GM12878 (cell line): Measurements from ENCODE around the gene PIP5KL1. TPM values are rescaled to one million over a fixed set of nuclear protein-coding genes. Genes with fewer than 3 reads are reported as not detected.

Experiments
- ATAC-seq: fragments of 200-7000 bp; cut with Tn5 transposase; 3 replicates; pipeline ENCODE4 v1.9.1; 2020; ENCODE audit warnings: mild to moderate bottlenecking, moderate library complexity
- BruUV-seq: library from RNA; stranded (reverse); fragments of 400-500 nt; replicated peaks from 2 replicates; lab custom pipeline; 2021; lab: Mats Ljungman, UMichigan
- CTCF ChIA-PET: fragments of 300-600 bp; sonication (Branson Sonifier 250); formaldehyde crosslinking; extraction: SDS; loops from one replicate; lab custom pipeline; 2021; ENCODE audit warnings: inconsistent platforms; lab: Yijun Ruan, JAX
- POLR2A ChIA-PET: fragments of 350-600 bp; formaldehyde crosslinking; extraction: SDS; loops from one replicate; lab custom pipeline; 2021; ENCODE audit warnings: inconsistent platforms; lab: Charles Lee
- RAD21 ChIA-PET: fragments of 300-600 bp; sonication (Branson Sonifier 250); formaldehyde crosslinking; loops from one replicate; lab custom pipeline; 2023; ENCODE audit warnings: antibody characterized with exemption; ENCODE audit not compliant: unreplicated experiment; lab: Charles Lee
- SMC1A ChIA-PET: fragments of 300-600 bp; sonication (Branson Sonifier 250); formaldehyde crosslinking; loops from one replicate; lab custom pipeline; 2023; ENCODE audit not compliant: unreplicated experiment, uncharacterized antibody; lab: Charles Lee
- DNase-seq: peaks from one replicate; pipeline ENCODE4 v3.0.0-alpha.2; 2011; ENCODE audit warnings: low read depth, low spot score
- FAIRE-seq: peaks from 3 replicates; lab custom pipeline; 2011; peaks lifted over from hg19 to GRCh38; lab: Jason Lieb, UNC
- H2AFZ ChIP-seq: 2 replicates; pipeline ENCODE4 v1.6.0; 2011; ENCODE audit warnings: low read depth, low read length, control low read depth; ENCODE audit not compliant: control insufficient read depth
- H3K27ac ChIP-seq: 2 replicates; pipeline ENCODE4 v1.5.1; 2011; ENCODE audit warnings: control low read depth; ENCODE audit not compliant: control insufficient read depth, insufficient read depth
- H3K27me3 ChIP-seq, 2 experiments: replicated peaks in 1 of 2; 2 replicates each; pipeline versions ENCODE4 v1.6.0 to v1.6.1; 2011; ENCODE audit warnings: low read length in 1 of 2; ENCODE audit not compliant: control insufficient read depth in 2 of 2, insufficient read depth in 2 of 2
- H3K36me3 ChIP-seq, 2 experiments: 2 replicates each; pipeline ENCODE4 v1.5.1; 2011; ENCODE audit warnings: low read length in 1 of 2; ENCODE audit not compliant: control insufficient read depth in 2 of 2, insufficient read depth in 2 of 2
- H3K4me1 ChIP-seq: 2 replicates; pipeline ENCODE4 v1.6.1; 2011; ENCODE audit warnings: mild to moderate bottlenecking, low read length, moderate library complexity, mixed read lengths; ENCODE audit not compliant: control insufficient read depth, insufficient read depth
- H3K4me2 ChIP-seq: 2 replicates; pipeline ENCODE4 v1.6.0; 2011; ENCODE audit warnings: control low read depth; ENCODE audit not compliant: control insufficient read depth, insufficient read depth
- H3K4me3 ChIP-seq: fragments of 200-600 bp; sonication (generic); 2 replicates; pipeline ENCODE4 v1.5.1; 2016
- H3K79me2 ChIP-seq: 2 replicates; pipeline ENCODE4 v1.6.0; 2011; ENCODE audit warnings: low read length; ENCODE audit not compliant: control insufficient read depth, insufficient read depth
- H3K9ac ChIP-seq: 2 replicates; pipeline ENCODE4 v1.8.0; 2011; ENCODE audit warnings: low read length, control low read depth, mixed read lengths; ENCODE audit not compliant: control insufficient read depth, insufficient read depth
- H3K9me3 ChIP-seq: replicated peaks from 3 replicates; pipeline ENCODE4 v1.5.1; 2011; ENCODE audit warnings: mild to moderate bottlenecking, low read length; ENCODE audit not compliant: control insufficient read depth, insufficient read depth
- H4K20me1 ChIP-seq: 2 replicates; pipeline ENCODE4 v1.6.0; 2011; ENCODE audit not compliant: control insufficient read depth, insufficient read depth
- ATF7 ChIP-seq: fragments of 450-650 bp; IDR thresholded peaks from 2 replicates; pipeline ENCODE4 v1.6.1; 2016; ENCODE audit warnings: low read depth, mild to moderate bottlenecking
- BACH1 ChIP-seq: fragments of 450-650 bp; IDR thresholded peaks from 2 replicates; pipeline ENCODE4 v1.6.1; 2017; ENCODE audit warnings: mild to moderate bottlenecking, borderline replicate concordance
- BHLHE40 ChIP-seq, 2 experiments: fragments of 450-650 bp in 1 of 2; IDR thresholded peaks; 2 replicates each; pipeline ENCODE4 v1.6.1; 2011 to 2017; ENCODE audit warnings: low read depth in 2 of 2, borderline replicate concordance in 1 of 2, improper control_type of control experiment in 1 of 2, low read length in 1 of 2, mild to moderate bottlenecking in 1 of 2
- CEBPB ChIP-seq, 2 experiments: fragments of 150-350 bp in 1 of 2; IDR thresholded peaks; 2 replicates each; pipeline ENCODE4 v1.6.1; 2012 to 2014; ENCODE audit warnings: low read depth in 2 of 2, low read length in 2 of 2, borderline replicate concordance in 1 of 2, inconsistent platforms in 1 of 2
- CEBPZ ChIP-seq: fragments of 150-350 bp; IDR thresholded peaks from 2 replicates; pipeline ENCODE4 v1.6.1; 2016; ENCODE audit warnings: low read depth, low read length
- CREB1 ChIP-seq: IDR thresholded peaks from 2 replicates; pipeline ENCODE4 v1.6.1; 2012; ENCODE audit warnings: low read depth, mild to moderate bottlenecking, inconsistent platforms
- DPF2 ChIP-seq: fragments of 450-650 bp; IDR thresholded peaks from 2 replicates; pipeline ENCODE4 v1.6.1; 2017; ENCODE audit warnings: mild to moderate bottlenecking
- FOS ChIP-seq: IDR thresholded peaks from 3 replicates; pipeline ENCODE4 v1.6.1; 2011; ENCODE audit warnings: borderline replicate concordance; ENCODE audit not compliant: insufficient read length; ENCODE audit errors: extremely low read depth
- MXI1 ChIP-seq: fragments of 150-350 bp; IDR thresholded peaks from 2 replicates; pipeline ENCODE4 v1.6.1; 2011; ENCODE audit warnings: low read depth, mild to moderate bottlenecking, inconsistent platforms, low read length, improper control_type of control experiment
- MYB ChIP-seq: fragments of 150-350 bp; IDR thresholded peaks from 2 replicates; pipeline ENCODE4 v1.6.1; 2014; ENCODE audit warnings: mild to moderate bottlenecking, low read depth, low read length, borderline replicate concordance
- NFIC ChIP-seq: IDR thresholded peaks from 2 replicates; pipeline ENCODE4 v1.6.1; 2012; ENCODE audit warnings: low read depth, mild to moderate bottlenecking, inconsistent platforms, low read length, moderate library complexity
- PBX3 ChIP-seq: IDR thresholded peaks from 2 replicates; pipeline ENCODE4 v1.6.1; 2011; ENCODE audit warnings: mild to moderate bottlenecking, low read depth, low read length, moderate library complexity; ENCODE audit not compliant: insufficient replicate concordance
- PKNOX1 ChIP-seq: fragments of 450-650 bp; IDR thresholded peaks from 2 replicates; pipeline ENCODE4 v1.6.1; 2016; ENCODE audit warnings: mild to moderate bottlenecking
- POLR2A ChIP-seq: IDR thresholded peaks from 2 replicates; pipeline ENCODE4 v1.6.1; 2011; ENCODE audit warnings: low read depth, mild to moderate bottlenecking, low read length
- POLR2AphosphoS2 ChIP-seq: IDR thresholded peaks from 2 replicates; pipeline ENCODE4 v1.6.1; 2011; ENCODE audit warnings: low read depth, mild to moderate bottlenecking, low read length, improper control_type of control experiment, moderate library complexity
- YY1 ChIP-seq: IDR thresholded peaks from 2 replicates; pipeline ENCODE4 v1.6.1; 2011; ENCODE audit warnings: low read depth, mild to moderate bottlenecking, low read length
- WGBS: methylation state at CpG from one replicate; pipeline ENCODE4 v1.1.6; 2016; ENCODE audit warnings: low lambda C conversion rate; ENCODE audit not compliant: insufficient replicate concordance, insufficient coverage; ENCODE audit errors: missing lambda C conversion rate; 5-methylcytosine and 5-hydroxymethylcytosine counted together
- in situ Hi-C: fragments of 300-500 bp; cut with MboI; formaldehyde crosslinking; loops from 9 replicates; pipeline ENCODE4 v1.14.3; 2018; ENCODE audit warnings: mixed read lengths
- intact Hi-C: fragments of 100-400 bp; cut with micrococcal nuclease; formaldehyde crosslinking; loops from one replicate; pipeline ENCODE4 v1.14.2; 2022; ENCODE audit not compliant: unreplicated experiment
- polyA plus RNA-seq, 11 experiments: library from polyadenylated mRNA; depleted of rRNA in 4 of 11; unstranded in 6 of 11; stranded (reverse) in 5 of 11; fragments of >200 nt; fragmentation: Nextera tagmentation in 4 of 11; fragmentation: Illumina TruSeq in 1 of 11; extraction: Ambion mirVana in 4 of 11; extraction: Trizol in 1 of 11; gene quantifications; 1 replicate in 1 of 11; 2 replicates in 10 of 11; pipeline versions ENCODE4 v1.2.1 to v1.2.3, GENCODE V29; 2011 to 2016; ENCODE audit warnings: inconsistent platforms in 2 of 11, missing spikeins in 2 of 11, low read depth in 1 of 11
- total RNA-seq, 4 experiments: library from RNA; depleted of rRNA in 3 of 4; stranded (reverse); fragments of >200 nt in 3 of 4; fragmentation: Illumina TruSeq in 1 of 4; extraction: Trizol in 1 of 4; gene quantifications; 2 replicates each; pipeline versions ENCODE4 v1.2.1 to v1.2.3, GENCODE V29; 2013 to 2021

PIP5KL1 gene
- total and polyA plus RNA-seq, 10 of the 15 experiments (the other 5 are each of a cell fraction or from before 2014, with no cell fraction given), result 0.04 to 0.67 (median 0.43) TPM; not detected in 2

- TF ChIP-seq CREB1, result 0 out of 2 replicates have a peak, but pooled peaks have one; percentile 28
- TF ChIP-seq DPF2, result 0 out of 2 replicates have a peak, but pooled peaks have one; percentile 6
- TF ChIP-seq POLR2AphosphoS2, result no peak
- no peak for TF ChIP-seq BACH1
- TF ChIP-seq POLR2A, result peak; percentile 63
- TF ChIP-seq PBX3, result peak; percentile 75
These were observed 25.4 kb downstream of the PIP5KL1 start (continued) for GRCh38 chr9:127905004-127905728.

GRCh38 chr9:127904561-127905003, 26.0 kb downstream of the PIP5KL1 start:
- ChIA-PET POLR2A (interaction anchor here (0.6 to 11.0 kb wide), 4 partner anchors 11 to 778 kb away, joined by 3 to 166 read pairs (median 6); partner anchors contain the start of gene ST6GALNAC4), RAD21 (interaction anchor here (0.6 to 10.1 kb wide), 3 partner anchors 12 to 170 kb away, joined by 3 to 92 read pairs (median 3); partner anchors contain the start of genes NAIF1, ST6GALNAC4 and TOR2A), CTCF (interaction anchor here (1.4 to 2.1 kb wide), 6 partner anchors 8 to 119 kb away, joined by 4 to 8 read pairs (median 6); partner anchors contain the start of genes CDK9 and ST6GALNAC4), SMC1A (interaction anchor here (0.6 to 4.9 kb wide), 5 partner anchors 9 to 130 kb away, joined by 3 to 37 read pairs (median 3); partner anchors contain the start of gene ST6GALNAC4)
- Histone ChIP-seq H3K27ac (peak overlapping the region; percentile 90), H2AFZ (no peak overlapping the region), H3K4me1 (peaks cover 66% of the 10 kb centered on the region), H3K9me3 (no peaks in the 10 kb centered on the region), H3K9ac (peak overlapping the region; percentile 57), H3K4me2 (peak overlapping the region; percentile 75), H3K79me2 (peaks cover 2% of the 10 kb centered on the region), H4K20me1 (no peaks in the 10 kb centered on the region), H3K27me3 (no peaks in the 10 kb centered on the region), H3K36me3 (peaks cover under 1 to 7% of the 10 kb centered on the region in 2 experiments; a peak in 2 of 4 replicates), H3K4me3 (peak overlapping the region; percentile 17; the same call in 1 of the 2 replicates)
- 24% methylated on average over 12 of the region's 12 CpGs for WGBS
- TF ChIP-seq CEBPB (IDR thresholded peaks at IDR 0.05; ENCODE audit: borderline replicate concordance in 1 of 2, low read depth in 2 of 2, low read length in 2 of 2) (no peak), MXI1 (no peak), BHLHE40 (IDR thresholded peaks at IDR 0.05; ENCODE audit: borderline replicate concordance in 1 of 2, low read depth in 2 of 2, low read length in 1 of 2) (no peak), PKNOX1 (no peak), FOS (no peak), ATF7 (no peak), CEBPZ (no peak), NFIC (no peak), MYB (no peak), YY1 (no peak)
- FAIRE-seq (peak; percentile 52), DNase-seq (no peak), ATAC-seq (peak; percentile 1)
- BruUV-seq, result no TSS peak
- in situ Hi-C loops, result no loop called here
- intact Hi-C loops, result no loop called here
